Measurements from ENCODE around the gene ANXA8.
A peak's percentile ranks its signal among the peaks of the same experiment; 100 is the strongest.
"Not testable (repeated sequence)": the region's sequence is repeated elsewhere in the genome, so short reads cannot be mapped to it uniquely, and the experiment has no call there.

The ANXA8 gene

GRCh38 chr10:47456079-47456785 lies 27.7 kb downstream of the ANXA8 start:
- DNase-seq (ENCODE audit: low spot score) = peak; percentile 3
- in situ Hi-C loops (cut with MboI; ENCODE audit: low sequenced_read_pairs, unreplicated experiment) = no loop called here
- TF ChIP-seq CTCF (IDR thresholded peaks at IDR 0.05; ENCODE audit: borderline replicate concordance, control extremely low read depth, extremely low read depth, insufficient read depth, missing control alignments) = no peak

GRCh38 chr10:47455350-47456078 lies 28.4 kb downstream of the ANXA8 start:
- DNase-seq (ENCODE audit: low spot score) = peak; percentile 3
- in situ Hi-C loops (cut with MboI; ENCODE audit: low sequenced_read_pairs, unreplicated experiment) = not testable (repeated sequence)

- no peak for TF ChIP-seq CTCF (IDR thresholded peaks at IDR 0.05; ENCODE audit: borderline replicate concordance, control extremely low read depth, extremely low read depth, insufficient read depth, missing control alignments)
Measured at GRCh38 chr10:47454780-47455058, 29.2 kb downstream of the ANXA8 start.

GRCh38 chr10:47454008-47454779 lies 29.7 kb downstream of the ANXA8 start:
- no peak for TF ChIP-seq CTCF (IDR thresholded peaks at IDR 0.05; ENCODE audit: borderline replicate concordance, control extremely low read depth, extremely low read depth, insufficient read depth, missing control alignments)
- DNase-seq (ENCODE audit: low spot score) = peak; percentile 24
- in situ Hi-C loops (cut with MboI; ENCODE audit: low sequenced_read_pairs, unreplicated experiment) = no loop called here

More at GRCh38 chr10:47454780-47455058, 29.2 kb downstream of the ANXA8 start:
- in situ Hi-C loops (cut with MboI; ENCODE audit: low sequenced_read_pairs, unreplicated experiment) = no loop called here
- DNase-seq (ENCODE audit: low spot score) = peak; percentile 20

- peak; percentile 23 for DNase-seq (ENCODE audit: low spot score)
- no peak for TF ChIP-seq CTCF (IDR thresholded peaks at IDR 0.05; ENCODE audit: borderline replicate concordance, control extremely low read depth, extremely low read depth, insufficient read depth, missing control alignments)
- in situ Hi-C loops (cut with MboI; ENCODE audit: low sequenced_read_pairs, unreplicated experiment) = no loop called here
Measured at GRCh38 chr10:47453141-47454007, 30.5 kb downstream of the ANXA8 start.

- peak; percentile 30 for DNase-seq (ENCODE audit: low spot score)
- TF ChIP-seq CTCF (IDR thresholded peaks at IDR 0.05; ENCODE audit: borderline replicate concordance, control extremely low read depth, extremely low read depth, insufficient read depth, missing control alignments) = no peak
- in situ Hi-C loops (cut with MboI; ENCODE audit: low sequenced_read_pairs, unreplicated experiment) = no loop called here
Measured at GRCh38 chr10:47452495-47453140, 31.3 kb downstream of the ANXA8 start.

Measured in GM13976 (cell line).